ENCODE measurements around the gene NDUFAF8.
"Not testable (repeated sequence)": the region's sequence is repeated elsewhere in the genome, so short reads cannot be mapped to it uniquely, and the experiment has no call there.

The NDUFAF8 gene

GRCh38 chr17:81223762-81224130, 15.4 kb upstream of the NDUFAF8 start:
- no peak for DNase-seq (ENCODE audit: low spot score)

GRCh38 chr17:81227630-81228029, 11.5 kb upstream of the NDUFAF8 start:
- not testable (repeated sequence) for DNase-seq (ENCODE audit: low spot score)

GRCh38 chr17:81228420-81228819, 10.7 kb upstream of the NDUFAF8 start:
- no peak for DNase-seq (ENCODE audit: low spot score)

GRCh38 chr17:81228834-81229665, 10.1 kb upstream of the NDUFAF8 start:
- no peak for DNase-seq (ENCODE audit: low spot score)

- DNase-seq (ENCODE audit: low spot score): no peak
These were observed 9.5 kb upstream of the NDUFAF8 start for GRCh38 chr17:81229666-81229920.

- DNase-seq (ENCODE audit: low spot score): no peak
These were observed 8.9 kb upstream of the NDUFAF8 start for GRCh38 chr17:81230043-81230820.

DNA sequence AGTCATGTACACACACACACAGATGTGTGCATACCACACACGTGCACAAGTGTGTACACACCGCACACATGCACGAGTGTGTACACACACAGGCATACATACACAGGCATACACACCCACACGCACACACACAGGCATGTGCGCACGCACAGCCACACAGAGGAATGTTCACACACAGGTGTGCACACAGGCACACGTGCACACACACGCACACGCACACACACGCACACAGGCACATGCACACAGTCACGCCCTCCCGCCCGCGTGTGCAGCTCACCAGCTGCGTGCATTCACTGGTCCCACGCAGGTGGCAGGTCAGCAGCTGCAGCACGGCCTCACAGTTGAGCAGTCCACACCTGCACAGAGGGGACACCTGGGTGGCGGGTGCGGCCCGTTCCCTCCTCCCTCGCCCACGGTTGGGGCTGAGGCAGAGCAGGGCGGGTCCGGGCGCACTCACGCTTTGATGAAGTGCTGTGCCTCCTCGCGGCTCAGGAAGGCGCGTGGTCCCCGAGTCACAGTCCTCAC, 7.9 kb upstream of the NDUFAF8 start:
- no peak for DNase-seq (ENCODE audit: low spot score)

DNA sequence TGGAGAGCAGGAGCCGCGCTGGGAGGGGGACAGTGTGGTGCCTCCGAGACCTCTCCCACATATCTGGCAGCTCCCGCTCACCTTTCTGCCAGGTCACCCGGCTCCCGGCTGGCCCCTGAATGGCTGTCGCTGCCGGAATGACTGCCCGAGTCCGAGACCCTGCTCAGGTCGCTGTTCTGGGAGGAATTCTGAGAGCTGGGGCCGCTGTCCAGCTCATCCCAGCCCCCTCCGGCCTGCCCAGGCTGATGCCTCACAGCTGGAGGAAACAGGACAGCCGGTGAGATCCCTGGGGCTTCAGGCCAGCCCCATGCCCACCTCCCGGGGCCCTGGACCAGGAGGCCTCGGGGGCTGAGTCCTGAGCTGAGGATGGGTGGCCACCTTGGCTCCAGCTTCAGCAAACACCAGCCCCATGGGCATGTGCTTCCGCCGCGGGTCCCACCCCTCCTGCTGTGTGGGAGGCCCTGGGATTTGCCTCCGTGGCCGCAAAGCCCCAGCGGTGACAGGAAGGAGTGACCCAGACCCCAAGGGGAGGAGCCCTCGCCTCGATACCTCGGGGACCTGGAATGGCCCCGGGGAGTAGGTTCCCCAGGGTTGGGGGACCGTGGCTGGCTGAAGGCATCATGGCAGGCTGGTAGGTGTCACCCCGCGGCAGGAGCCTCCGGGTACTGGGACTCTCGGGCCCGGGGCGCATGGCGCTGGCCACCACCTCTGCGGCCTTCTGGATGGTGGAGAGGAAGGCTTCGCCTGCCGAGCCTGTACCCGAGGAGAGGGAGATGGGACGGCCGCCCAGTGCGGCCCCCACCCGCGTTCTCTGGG, 7.1 kb upstream of the NDUFAF8 start:
- DNase-seq (ENCODE audit: low spot score): no peak

- DNase-seq (ENCODE audit: low spot score): no peak
These were observed 6.4 kb upstream of the NDUFAF8 start for GRCh38 chr17:81232616-81233241.

GRCh38 chr17:81233316-81233715, 5.8 kb upstream of the NDUFAF8 start:
- no peak for DNase-seq (ENCODE audit: low spot score)

- no peak for DNase-seq (ENCODE audit: low spot score)
These were observed 5.2 kb upstream of the NDUFAF8 start for GRCh38 chr17:81233811-81234505.

- no peak for DNase-seq (ENCODE audit: low spot score)
These were observed 4.6 kb upstream of the NDUFAF8 start for GRCh38 chr17:81234506-81234855.

GRCh38 chr17:81234940-81235821, 3.9 kb upstream of the NDUFAF8 start:
- DNase-seq (ENCODE audit: low spot score): no peak

- no peak for DNase-seq (ENCODE audit: low spot score)
These were observed 3.0 kb upstream of the NDUFAF8 start for GRCh38 chr17:81235822-81236740.

DNA sequence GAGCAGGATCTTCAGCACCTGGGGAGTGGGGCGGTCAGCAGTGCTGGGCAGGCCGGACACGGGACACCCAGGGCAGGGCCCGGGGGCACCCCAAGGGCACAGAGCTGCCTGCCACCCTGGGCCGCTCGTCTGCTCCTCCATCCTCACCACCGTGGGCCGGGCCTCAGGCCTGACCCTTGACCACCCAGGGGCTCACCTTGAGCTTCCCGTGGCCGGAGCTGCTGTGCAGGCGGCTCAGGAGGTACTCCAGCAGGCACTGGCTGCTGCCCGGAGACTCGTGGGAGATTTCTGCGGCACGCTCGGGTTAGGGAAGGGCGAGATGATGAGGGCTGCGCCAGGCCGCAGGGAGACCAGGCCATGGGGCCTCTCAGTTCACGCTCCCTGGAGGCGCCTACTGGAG, 2.3 kb upstream of the NDUFAF8 start:
- no peak for DNase-seq (ENCODE audit: low spot score)

GRCh38 chr17:81237591-81238489, 1.3 kb upstream of the NDUFAF8 start:
- DNase-seq (ENCODE audit: low spot score): no peak

DNA sequence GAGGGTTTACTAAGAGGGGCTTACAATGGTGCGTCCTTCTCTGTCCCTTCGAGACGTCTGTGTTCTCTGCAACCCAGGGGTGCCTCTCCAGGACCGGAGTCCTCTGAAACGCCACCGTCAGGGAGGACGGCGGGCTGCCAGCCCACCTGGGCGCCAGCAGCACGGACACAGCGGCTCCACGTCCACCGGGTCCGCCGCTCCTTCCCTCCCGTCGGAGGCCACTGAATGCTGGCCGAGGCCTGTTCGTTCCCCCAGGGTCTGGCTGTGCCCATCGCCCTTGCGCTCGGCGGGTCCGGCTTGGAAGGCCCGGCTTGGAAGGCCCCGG, 666 bp upstream of the NDUFAF8 start:
- no peak for DNase-seq (ENCODE audit: low spot score)

GRCh38 chr17:81239714-81240555, 817 bp downstream of the NDUFAF8 start:
- peak; percentile 24 for DNase-seq (ENCODE audit: low spot score)

Data from CD4-positive, alpha-beta T cell treated with Interleukin-2 at 100 ng/mL for 4 hours (primary cell).